T-helper 1 cell (primary cell): ENCODE results near the gene MCC.
"Not testable (repeated sequence)": the region's sequence is repeated elsewhere in the genome, so short reads cannot be mapped to it uniquely, and the experiment has no call there.

Source experiments
- DNase-seq, 5 donors: peaks; one replicate each; pipeline ENCODE4 v3.0.0-alpha.2; 2012 to 2020

The MCC gene

DNA sequence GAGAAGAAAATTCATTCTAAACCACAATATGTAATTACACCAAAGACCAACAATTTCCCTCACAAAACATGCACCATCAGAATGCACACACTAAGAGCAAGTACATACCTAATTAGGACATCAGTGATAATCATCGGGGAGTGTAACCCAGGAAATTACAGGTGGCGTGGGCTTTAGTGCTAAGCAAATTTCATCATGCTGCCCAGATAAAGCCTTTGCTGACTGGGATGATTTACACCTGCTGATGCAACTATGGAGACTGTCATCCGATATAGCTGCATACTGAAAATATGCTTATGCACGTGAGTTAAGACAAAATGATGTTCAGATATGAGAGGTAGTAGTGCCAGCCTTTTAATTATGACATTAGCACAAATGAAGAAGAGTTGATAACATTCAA, 388.4 kb downstream of the MCC start:
- no peak for DNase-seq

DNA sequence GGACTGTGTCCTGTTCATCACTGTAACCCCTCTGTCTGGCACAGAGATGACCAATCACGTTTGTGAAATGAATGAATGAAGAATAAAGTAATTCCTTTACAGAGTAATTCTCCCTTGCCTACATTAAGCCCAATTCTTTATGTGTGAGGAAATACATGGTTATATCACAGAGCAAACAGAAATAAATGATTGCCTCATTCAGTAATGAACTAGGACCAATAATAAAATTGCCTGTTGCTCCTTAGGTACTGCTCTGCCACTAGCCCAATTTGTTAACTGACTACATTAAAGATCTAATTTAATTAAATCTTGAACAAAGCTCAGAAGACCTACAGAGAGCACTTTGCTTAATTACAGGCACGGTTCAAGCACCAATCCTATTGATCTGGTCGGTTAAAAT, 389.9 kb downstream of the MCC start:
- DNase-seq = no peak

DNA sequence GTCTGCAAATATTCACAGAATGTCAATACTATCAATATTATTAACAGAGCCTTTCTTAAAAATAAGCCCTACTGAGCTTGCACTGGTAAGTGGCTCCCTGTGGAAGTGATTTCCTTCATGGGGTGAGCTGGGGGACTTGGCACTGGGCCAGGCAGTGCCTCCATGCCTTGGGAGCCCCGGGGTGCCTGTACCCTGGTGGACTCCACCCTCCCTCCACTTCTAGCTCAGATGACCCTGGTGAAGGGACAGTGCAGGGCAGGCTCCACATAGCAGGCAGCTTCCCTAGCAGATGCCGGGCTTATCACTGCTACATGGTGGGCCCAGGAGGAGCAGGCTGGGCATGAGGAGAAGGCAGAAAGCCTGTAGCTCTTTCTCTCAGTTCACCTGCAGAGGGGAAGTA, 392.4 kb downstream of the MCC start:
- no peak for DNase-seq

DNA sequence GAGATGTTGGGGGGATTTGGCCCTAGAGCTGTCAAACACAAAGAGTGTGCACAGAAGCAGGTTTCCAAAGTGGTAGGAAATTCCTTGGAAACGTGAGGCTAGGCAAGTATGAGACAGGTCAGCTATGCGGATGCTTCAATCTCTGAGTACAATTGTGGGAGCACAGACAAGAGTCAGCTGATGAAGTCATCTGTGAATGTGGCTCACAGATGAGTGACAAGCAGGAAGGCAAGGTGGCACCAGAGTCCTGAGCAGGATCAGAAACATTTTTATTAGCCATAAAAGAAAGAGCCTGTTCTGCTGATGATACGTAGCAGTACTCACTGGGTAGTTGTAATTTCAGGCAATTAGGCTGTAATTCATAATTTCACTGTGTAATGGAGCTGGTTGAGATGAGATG, 394.7 kb downstream of the MCC start:
- DNase-seq = no peak

DNA sequence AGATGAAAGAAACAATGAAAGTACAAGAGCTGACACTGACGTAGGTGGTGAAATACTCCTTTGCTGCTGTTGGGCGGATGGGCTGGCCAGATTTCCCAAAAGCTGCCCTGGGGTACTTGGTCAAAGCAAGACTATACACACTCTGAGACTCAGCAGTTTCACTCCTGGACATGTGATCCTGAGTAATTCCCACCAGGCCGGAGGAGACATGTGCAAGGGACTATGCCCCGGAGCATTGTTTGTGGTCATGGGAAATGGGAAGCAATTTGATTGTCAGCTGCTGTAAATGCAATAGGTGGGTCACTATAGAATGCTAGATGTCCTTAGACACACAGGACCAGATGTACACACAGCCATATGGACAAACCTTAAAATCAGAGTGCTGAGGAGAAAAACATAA, 395.6 kb downstream of the MCC start:
- no peak for DNase-seq

DNA sequence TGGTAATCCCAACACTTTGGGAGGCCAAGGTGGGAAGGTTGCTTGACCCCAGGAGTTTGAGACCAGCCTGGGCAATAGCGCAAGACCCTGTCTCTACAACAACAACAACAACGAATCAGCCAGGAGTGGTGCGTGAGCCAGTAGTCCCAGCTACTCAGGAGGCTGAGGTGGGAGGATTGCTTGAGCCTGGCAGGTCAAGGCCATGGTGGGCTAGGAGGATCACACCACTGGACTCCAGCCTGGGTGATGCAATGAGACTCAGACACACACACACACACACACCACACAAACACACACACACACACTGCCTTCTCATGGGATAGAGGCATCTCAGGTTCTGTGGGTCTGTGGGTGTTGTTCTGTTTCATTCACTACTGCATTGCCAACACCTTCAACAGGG, 396.6 kb downstream of the MCC start:
- DNase-seq = no peak

DNA sequence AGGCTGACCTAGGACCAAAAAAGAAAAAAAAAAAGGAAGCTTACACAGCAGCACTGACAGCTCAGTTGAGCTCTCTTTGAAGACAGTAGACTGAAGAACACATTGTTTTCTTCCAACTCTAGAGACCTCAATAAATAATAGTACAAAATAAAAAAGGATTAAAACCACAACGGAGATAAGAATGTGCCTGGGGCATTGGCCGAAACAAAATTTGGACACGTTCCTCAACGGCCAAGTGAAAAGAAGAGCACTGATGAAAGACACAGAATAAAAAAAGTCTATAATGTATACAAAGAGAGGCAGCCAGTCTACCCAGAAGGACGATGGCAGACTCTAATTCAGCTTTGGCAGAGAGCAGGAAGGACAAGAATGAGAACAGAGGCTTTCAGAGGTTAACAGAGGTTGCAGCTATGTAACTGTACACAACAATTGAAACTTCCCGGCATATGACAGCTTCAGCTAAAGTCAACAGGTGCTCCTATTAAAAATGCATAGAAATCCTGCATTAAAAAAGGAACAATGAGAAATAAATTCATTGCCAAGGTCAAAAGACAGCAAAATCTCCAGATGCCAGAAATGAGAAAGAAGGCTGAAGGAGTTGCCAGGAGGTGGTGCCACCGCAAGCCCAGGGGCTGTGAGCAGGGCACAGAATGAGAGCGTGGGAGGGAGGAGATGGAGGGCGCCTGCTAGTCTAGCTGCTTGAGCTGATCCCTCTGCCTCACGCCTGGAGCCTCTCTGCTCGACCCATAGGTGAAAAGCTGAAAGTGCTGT, 397.7 kb downstream of the MCC start:
- DNase-seq = no peak

DNA sequence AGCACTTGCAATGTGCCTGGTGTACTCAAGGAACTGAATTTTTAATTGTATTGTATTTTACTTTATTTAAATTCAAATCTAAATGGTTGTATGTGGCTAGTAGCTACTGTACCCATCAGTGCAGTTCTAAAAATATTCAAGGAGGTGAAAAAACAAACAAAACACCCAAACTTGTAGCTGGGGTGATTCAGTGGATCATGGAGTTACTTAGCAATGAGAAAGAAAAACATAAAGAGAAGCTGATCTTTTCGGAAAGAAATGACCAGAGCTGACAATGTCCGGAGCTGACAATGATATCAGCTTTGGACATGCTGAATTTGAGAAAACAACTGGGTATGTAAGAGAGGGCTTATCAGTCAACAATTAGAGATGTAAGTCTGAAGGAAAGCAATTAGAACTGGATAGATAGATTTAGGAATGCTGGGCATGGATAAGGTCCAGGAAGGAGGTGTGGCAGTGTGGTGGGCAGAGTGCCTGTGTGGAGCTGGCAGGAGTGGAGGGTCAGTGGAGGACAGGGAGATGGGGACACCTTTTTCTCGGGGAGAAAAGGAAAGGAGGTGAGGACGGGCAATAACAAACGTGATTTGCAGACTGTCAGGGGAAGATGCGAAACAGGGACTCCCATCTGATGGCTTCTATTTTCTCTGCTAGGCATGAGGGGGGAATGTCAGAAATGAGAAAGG, 398.5 kb downstream of the MCC start:
- no peak for DNase-seq

DNA sequence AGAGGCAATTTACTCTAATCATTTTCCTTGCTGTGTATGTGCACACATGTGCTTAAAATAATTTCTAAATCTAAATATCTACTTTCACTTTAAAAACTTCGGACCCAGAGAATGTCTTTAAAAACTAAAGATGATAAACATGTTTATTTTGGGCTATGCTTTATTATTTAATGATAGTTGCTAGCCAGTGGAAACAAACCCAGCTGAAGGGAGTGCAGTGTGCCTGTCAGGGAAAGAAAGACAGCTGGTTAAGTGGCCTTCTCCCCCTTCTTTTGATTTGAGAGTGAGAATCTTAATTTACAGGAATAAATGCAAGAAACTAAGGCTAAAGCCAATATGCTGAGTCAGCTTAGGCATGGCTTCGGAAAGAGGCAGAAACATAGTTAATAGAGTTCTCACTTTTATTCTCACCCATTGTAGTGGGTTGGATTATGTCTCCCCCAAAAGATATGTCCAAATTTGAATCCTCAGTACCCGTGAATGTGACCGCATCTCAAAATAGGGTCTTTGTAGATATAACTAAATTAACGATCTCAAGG, 400.2 kb downstream of the MCC start:
- DNase-seq = no peak

DNA sequence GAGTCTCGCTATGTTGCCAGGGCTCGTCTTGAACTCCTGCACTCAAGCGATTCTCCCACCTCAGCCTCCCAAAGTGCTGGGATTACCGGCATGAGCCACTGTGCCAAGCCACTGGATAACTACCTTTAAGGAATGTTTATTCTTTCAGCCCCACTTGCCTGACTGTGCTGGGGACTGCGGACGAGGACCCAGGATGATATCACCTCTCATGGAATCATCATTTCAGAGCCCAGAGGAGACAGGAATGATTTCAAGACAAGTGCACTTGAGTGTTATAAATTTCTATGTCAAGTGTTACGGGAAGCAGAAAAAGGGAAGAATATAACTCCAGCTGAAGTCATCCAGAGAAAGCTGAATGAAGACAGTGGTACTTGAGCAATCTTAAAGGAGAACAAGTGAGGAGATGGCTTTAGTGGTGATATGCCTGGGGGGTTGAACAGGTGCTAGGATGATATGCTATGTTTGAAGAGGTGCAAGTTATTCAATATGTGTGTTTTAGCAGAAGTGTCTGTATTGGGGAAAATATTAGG, 402.3 kb downstream of the MCC start:
- DNase-seq = no peak

DNA sequence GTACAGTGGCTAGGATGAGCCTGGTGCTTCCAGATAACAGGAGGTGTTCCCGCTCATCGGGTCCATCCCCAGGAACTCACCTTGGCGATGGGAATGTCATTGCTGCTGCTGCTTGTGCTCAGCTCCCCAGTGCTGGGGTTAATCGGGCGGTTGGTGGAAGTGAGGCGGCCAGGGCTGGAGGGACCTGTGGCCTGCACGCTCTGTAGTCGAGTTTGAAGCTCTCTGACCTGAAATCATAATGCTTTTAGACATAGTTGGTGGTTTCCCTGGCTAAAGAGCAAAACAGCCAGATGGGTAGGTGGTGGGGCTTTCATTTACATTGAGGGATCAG, 403.2 kb downstream of the MCC start:
- DNase-seq = no peak

DNA sequence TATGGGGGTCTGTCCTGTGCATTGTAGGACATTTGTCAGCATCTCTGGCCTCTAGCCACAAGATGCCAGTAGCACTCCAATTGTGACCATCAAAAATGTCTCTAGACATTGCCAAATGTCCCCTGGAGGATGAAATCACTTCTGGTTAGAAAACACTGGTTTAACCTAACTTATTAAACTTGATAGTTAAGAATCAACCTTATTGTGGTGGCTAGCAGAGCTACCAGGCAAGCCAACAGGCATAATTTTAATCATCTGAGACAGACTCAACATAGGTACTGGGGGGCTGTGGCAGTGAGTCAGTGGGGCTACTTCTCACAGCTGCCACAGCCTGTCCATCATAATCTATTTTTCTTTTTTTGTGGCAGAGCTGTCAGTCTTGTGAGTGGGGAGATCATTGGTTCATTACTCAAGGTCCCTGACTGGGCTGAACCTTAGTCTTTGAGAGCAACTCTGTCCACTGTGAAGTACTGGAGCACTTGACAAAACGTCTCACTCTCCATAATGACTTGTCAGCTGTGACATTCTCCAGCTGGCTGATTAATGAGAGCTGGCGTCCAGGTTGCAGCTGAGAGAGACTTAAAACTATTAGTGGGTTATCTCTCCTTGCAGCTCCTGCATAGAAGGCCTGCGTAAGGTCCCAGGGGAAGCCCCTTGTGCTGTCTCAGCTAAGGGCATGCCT, 403.7 kb downstream of the MCC start:
- no peak for DNase-seq

DNA sequence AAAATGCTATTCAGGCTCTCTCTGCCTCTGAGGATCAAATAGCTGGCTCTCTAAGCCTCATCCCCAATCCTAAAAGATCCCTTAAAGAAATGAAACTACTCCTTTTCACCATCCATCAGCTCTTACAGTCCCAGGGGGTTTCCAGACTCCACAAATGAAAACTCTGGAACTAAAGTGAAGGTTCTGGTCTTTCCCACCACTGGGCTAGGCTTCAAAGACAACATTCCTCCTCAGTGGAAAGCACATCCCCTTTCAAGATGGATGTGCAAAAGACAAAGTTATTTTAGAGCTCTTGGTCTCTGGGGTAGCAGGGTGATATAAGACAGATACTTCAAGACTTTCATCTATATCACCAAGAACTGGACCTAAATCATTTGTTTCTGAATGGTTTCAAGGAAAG, 404.8 kb downstream of the MCC start:
- no peak for DNase-seq

DNA sequence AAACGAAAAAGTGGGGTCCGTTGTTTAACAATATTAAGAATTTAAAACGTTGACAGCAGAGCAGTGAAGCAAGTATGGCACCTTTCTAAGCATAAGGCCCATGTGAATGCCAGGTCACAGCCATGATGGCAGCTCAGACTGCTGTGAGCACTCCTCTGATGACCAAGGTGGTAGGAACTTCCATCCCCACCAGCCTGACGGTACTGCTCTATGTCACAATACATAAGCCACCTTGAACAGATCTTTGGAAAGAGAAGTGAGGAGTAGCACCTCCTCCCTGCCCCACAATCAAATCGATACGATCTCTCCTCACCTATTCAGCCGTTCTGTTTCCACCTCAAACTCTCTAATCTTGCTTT, 405.7 kb downstream of the MCC start:
- no peak for DNase-seq

DNA sequence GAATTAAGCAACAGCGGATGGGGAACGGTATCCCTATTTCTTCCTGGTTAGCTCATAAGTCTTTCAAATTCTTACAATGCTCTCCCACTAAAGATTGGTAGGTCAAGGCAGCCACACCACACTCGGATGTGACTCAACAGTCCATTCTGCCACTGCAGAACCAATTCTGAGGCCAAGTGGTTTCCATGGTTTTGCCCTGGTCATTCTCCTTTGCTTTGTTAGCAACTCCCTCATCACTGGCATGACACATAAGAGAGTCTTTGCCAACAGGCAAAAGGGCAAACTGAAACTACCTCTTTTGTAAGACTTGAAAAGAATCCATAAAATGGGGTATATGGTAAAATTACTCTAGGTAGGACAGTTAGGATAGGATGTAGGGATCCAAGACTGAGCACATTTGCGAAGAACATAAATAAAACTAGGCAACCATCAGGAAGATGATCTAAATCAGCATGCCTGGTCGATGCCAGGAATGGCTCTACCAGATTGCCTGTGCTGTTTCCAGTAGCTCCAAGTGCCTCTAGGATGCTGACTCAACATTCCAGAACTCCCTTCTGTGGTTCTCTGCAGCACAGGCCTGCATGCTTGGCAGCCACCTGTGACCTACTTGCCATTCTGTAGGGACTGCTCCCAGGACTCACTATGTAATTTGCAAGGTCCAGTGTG, 406.2 kb downstream of the MCC start:
- DNase-seq = no peak

DNA sequence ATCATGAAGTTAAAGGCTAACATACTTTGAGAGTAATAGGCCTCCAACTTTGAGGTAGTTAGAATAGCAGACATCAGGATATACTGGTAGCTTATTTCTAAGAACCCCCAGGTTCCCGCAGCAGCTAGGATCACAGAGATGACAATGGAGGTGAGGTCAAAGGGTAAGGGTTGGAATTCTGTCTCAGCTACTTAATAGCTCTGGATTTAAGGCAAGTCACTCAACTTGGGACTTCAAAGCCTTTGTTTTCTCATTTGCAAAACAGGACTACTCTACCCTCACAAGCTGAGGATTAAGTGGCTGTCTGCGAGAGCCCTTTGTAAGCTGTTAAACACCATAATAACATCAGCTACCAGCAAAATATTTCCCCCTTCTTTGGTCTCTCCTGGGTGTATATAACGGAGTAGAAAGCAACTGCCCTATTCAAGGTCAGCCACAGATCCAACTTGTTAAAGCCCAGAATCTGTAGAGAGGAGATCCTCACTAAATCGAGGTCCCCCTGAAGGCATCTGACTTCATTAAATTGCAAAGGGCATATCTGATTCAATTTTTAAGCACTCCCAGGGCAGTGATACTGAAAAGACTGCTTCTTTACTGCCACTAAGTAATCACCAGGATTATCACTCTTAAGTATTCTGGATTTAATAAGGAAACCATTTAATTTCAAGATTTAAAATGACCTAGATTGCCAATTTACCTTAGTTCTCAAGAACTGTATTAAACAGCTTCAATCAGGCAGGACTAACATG, 407.0 kb downstream of the MCC start:
- no peak for DNase-seq

DNA sequence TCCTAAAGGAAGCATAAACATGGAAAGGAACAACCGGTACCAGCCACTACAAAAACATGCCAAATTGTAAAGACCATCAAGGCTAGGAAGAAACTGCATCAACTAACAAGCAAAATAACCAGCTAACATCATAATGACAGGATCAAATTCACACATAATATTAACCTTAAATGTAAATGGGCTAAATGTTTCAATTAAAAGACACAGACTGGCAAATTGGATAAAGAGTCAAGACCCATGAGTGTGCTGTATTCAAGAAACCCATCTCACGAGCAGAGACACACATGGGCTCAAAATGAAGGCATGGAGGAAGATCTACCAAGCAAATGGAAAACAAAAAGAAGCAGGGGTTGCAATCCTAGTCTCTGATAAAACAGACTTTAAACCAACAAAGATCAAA, 411.6 kb downstream of the MCC start:
- not testable (repeated sequence) for DNase-seq

DNA sequence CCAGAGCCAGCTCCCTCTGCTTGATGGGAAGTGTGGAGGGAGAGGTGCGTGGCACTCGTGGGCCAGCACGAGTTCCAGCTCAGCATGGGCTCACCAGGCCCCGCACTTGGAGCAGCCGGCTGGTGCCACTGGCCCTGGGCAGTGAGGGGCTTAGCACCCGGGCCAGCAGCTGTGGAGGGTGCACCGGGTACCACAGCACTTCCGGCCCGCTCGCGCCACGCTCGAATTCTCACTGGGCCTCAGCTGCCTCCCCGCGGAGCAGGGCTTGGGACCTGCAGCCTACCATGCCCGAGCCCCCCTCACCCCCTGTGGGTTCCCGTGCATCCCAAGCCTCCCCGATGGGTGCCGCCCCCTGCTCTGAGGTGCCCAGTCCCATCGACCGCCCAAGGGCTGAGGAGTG, 413.2 kb downstream of the MCC start:
- no peak for DNase-seq

DNA sequence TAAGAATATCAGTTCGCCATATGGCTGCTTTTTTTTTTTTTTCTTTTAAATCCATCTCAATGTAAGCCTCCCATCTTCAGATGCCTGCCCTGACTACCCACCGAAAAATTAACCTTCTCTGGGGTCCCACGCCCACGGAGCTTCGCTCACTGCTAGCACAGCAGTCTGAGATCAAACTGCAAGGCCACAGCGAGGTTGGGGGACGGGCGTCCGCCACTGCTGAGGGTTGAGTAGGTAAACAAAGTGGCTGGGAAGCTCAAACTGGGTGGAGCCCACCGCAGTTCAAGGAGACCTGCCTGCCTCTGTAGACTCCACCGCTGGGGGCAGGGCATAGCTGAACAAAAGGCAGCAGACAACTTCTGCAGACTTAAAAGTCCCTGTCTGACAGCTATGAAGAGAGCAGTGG, 414.6 kb downstream of the MCC start:
- not testable (repeated sequence) for DNase-seq

DNA sequence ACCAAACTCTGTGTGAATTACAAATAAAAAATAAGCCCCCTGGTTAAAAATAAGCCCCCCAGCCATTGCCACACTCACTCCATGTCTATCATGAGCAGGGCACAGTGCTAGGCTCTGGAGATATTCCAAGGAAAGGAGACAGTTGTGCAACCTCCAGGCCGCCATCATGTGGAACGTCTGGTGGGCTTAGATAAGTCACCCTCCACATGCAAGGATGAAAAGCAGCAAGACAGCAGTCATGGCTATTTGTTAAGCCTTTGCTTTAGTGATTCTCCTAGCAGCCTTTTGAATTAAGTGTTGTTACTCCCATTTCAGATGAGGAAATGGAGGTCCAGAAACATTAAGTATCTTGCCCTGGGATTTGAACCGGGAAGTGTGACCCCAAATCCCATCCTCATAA, 416.9 kb downstream of the MCC start:
- DNase-seq = no peak

DNA sequence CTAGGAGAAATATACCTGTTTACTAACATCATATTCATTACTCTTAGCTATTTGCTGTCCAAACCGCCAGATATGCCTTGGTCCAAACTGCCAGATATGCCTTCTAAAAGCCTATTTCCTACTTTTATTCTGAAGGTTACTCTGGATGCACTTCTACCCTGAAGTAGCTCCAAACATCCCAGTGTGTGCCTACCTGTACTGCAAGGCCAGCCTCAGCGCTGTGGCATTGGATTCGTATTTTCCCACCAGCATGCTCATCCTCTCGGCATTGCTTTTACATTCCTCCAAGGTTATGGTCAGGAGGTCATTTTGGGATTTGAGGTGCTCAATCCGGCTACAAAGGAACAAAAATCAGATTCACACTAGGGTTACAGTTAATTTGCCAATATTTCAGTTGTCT, 417.4 kb downstream of the MCC start:
- DNase-seq = no peak

DNA sequence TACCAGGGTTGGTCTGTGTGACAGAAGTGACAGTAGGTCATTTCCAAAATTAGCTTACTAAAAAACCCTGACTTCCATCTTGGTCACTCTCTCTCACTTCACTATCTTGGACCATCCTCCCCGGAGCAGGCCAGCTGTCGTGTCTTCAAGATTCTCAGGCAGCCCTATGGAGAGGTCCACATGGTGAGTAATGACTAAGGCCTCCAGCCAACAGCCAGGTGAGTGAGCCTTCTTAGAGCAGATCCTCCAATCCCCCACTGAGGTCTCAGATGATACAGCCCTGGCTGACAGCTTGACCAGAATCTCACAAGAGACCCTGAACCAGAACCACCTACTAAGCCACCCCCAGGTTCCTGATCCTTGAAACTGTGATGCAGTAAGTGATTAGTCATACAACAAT, 419.7 kb downstream of the MCC start:
- DNase-seq = no peak
